Hematopoietic multipotent progenitor cell treated with erythropoietin and hydrocortisone succinate and interleukin-3 and kit ligand, for 8 days (in vitro differentiated cells): ENCODE results near the gene PHF23.
A peak's percentile ranks its signal among the peaks of the same experiment; 100 is the strongest.
"Not testable (repeated sequence)": the region's sequence is repeated elsewhere in the genome, so short reads cannot be mapped to it uniquely, and the experiment has no call there.

Experiments used
- DNase-seq: peaks from one replicate; pipeline ENCODE4 v3.0.0-alpha.2; 2015

PHF23 gene

DNA sequence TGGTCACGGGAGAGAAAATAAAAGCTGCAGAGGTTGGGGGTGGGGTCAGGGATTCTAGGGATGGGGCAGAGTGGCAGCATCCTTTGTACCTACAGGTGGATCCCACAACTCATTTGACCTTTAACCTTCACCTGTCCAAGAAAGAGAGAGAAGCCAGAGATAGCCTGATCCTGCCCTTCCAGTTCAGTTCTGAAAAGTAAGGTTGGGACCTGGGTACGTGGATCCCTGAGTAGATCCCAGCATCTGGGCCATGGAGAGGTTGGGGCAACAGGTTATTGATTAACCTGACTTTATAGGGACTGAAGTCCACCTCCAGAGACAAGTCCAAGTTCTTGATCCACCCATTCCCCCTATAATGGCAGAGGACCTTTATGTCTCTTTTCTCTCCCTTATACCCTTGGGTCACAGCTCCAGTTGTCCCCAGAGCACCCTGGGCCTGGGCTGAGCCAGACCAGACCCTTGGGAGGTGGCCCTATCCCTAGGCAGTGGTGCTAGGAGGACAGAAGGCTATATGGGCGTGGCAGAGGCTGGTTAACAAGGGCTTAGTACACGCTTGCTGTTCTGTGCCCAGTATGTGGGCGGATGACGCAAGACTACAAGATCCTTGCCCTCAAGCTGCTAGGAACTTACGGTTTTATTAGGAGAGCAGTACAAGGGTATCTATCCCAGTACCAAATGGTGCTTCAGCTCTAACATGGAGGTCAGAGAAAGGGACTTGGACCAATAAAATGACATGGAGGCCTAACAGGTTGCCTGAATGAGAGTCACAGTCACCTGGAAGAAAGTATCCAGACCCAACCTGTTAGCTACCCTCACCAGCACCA, 19.7 kb upstream of the PHF23 start:
- DNase-seq: peak; percentile 63

- no peak for DNase-seq
Observed at GRCh38 chr17:7256766-7257456, 17.7 kb upstream of the PHF23 start.

DNA sequence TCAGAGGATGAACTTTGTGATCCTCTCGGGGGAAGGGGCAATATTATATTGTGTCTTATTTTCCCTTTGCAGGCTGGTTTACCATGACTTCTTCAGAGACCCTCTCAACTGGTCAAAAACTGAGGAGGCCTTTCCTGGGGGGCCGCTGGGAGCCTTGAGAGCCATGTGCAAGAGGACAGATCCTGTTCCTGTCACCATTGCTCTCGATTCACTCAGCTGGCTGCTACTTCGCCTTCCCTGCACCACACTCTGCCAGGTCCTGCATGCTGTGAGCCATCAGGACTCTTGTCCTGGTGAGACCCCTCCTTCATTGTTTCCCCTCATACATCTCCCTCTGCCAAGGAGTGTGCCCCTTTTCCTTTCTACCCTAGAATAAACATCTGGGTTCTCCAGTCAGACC, 15.3 kb upstream of the PHF23 start:
- no peak for DNase-seq

- DNase-seq: no peak
Observed at GRCh38 chr17:7253082-7253481, 13.8 kb upstream of the PHF23 start.

DNA sequence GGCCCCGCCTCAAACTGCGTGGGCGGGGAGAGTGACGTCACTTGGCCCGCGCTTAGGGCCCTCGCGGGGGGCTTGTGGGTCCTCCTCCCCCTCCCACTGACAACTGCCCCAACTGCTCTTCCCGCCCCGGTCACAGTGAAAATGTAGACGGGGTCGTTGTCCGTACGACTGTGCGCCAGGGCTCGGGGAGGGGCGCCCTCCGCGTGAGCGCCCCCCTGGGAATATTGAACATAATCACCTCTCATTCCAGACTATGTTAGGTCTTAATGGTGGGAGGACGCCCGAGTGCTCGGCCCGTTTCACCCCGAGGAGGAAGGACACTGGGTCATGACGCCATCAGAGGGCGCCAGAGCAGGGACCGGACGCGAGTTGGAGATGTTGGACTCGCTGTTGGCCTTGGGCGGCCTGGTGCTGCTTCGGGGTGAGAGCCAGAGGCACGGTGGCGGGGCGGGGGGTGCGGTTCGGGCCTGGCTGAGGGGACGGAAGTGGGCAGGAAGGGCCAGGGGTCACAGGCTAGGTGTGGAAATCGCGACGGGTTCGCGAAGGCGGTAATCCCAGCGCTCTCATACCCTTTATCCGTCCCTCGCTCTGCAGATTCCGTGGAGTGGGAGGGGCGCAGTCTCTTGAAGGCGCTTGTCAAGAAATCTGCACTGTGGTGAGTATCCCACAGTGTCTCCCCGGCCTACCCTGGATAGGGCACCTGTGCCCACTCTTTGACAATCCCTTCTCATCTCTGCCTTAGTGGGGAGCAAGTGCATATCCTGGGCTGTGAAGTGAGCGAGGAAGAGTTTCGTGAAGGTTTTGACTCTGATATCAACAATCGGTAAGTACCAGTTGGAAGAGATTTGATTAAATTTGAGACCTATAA, 13.2 kb upstream of the PHF23 start, which contains the start of gene ELP5:
Gene ELP5 (plus strand): TSS at position 40 of the 868 bp plus-strand sequence. CDS start 336 bp downstream, at position 376.
- DNase-seq: peak; percentile 94

GRCh38 chr17:7251661-7252175, 12.5 kb upstream of the PHF23 start, which contains the start of gene CTDNEP1:
Gene CTDNEP1 (minus strand): TSS chr17:7251734. CDS start chr17:7251296, 438 bp downstream.
- DNase-seq: peak; percentile 100

- DNase-seq: no peak
Observed at GRCh38 chr17:7250695-7251627, 11.7 kb upstream of the PHF23 start.

GRCh38 chr17:7249830-7250229, 10.6 kb upstream of the PHF23 start:
- DNase-seq: no peak

- no peak for DNase-seq
Observed at GRCh38 chr17:7249214-7249613, 10.0 kb upstream of the PHF23 start.

DNA sequence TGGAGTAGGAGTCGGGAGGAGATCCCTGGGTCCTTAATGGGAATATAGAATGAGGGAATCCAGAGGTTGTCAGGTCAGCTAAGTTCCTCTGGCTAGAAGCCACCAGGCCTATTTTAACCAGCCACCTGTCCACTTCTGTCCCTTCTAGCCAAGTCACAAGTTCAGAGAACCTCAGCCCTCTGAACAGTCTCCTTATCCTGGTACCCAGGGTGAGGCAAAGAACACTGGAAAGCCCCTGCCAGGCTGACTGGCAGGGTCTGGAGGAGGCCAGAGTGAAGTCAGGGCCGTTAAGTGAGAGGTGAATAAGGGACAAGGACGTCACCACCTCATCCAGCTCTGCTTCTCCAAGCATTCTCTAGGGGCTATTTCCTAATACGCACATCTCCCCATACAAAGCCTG, 9.5 kb upstream of the PHF23 start:
- no peak for DNase-seq

DNA sequence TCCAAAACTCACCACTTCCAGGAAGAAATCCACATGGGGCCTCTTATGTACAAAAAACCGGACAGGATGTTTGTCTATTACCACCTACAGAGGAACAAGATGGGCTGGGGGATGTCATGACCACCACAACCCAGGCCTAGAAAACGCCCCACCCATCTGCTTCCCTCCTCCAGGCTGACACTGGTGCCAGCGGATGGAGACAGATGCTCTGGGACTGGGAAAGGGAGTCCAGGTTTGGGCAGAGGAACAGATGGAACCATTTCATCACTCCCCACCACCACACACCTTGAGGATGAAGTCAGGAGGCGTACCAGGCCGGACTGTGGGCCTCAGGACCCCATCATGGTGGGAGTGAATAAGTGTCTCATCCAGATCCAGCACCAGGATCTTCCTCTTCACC, 7.5 kb upstream of the PHF23 start:
- DNase-seq: no peak

DNA sequence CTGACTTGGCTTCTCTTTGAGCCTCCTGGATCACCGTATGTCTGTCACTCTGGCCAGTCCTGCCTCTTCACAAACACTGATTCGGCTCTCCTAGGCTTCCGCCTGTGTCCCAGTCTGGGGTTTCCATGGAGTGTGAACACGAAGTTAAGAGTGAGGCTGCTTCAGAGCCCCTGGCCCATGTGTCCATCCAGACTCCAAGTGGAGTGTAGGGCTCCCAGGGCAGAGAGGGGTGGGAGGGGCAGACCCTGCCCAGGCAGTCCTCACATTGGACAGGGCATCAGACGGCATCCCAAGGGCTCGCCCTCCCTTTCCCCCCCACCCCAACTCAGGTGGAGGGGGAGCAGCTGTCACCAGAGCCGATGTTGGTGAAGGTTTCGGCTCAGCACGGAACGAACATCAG, 4.6 kb upstream of the PHF23 start:
- DNase-seq: not testable (repeated sequence)

DNA sequence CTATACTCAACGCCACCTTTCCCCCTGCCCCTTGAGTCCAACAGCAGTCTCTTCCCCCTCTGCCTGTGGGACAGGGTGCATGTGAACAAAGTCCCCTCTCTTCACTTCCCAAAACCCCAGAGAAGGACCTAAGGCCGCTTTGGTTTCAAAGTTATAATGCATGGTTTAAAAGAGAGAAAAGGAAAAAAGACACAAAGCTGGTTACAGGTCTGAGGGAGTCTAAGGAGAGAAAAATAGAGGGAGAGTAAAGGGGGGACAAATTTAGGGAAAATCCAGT, 4.1 kb upstream of the PHF23 start:
- DNase-seq: no peak

- peak; percentile 96 for DNase-seq
Observed at GRCh38 chr17:7242717-7243452, 3.6 kb upstream of the PHF23 start.

DNA sequence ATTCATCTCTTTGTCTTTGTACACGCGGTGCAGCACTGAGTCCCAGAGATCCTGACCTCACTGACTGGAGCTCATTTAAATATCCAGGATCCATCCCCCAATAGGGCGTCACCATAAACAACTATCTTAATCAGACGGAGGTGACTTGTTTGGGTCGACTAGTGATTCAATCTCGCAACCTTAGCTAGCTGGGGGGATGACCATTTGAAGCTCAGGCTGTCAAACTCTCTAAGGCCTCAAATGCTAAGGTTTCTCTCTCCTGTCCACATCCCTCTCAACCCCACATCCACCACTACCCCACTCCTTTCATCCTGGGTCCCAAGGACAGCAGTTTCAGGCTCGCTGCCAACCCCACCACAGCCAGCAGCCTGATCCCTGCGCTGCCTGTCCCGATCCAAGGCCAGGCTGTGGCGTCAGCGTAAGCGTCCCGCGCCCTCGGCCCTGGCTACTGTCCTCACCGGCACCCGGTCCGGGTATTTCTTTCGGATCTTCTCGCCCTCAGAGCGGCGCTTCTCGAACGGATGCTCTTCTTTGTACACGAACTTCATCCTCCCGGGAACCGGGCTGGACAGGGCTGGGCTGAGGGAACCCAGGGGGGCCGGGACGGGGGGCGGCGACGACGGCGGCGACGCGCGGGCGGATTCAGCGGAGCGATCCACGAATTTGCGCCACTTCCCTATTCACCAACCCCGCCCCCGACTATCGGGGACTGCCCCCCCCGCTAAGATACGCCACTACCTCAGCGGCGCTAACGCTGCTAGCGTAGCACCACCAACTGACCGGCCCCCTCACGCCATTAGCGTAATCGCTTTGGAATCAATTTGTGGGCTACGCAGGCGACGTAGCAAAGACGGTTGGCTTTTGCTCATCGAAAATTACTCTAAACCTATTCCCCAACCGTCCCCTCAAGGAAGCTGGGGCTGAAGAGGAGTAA, 2.8 kb upstream of the PHF23 start, which contains the start of gene GABARAP:
Gene GABARAP (minus strand): TSS at position 667 of the 934 bp plus-strand sequence. CDS start 119 bp downstream, at position 548.
- peak; percentile 92 for DNase-seq

DNA sequence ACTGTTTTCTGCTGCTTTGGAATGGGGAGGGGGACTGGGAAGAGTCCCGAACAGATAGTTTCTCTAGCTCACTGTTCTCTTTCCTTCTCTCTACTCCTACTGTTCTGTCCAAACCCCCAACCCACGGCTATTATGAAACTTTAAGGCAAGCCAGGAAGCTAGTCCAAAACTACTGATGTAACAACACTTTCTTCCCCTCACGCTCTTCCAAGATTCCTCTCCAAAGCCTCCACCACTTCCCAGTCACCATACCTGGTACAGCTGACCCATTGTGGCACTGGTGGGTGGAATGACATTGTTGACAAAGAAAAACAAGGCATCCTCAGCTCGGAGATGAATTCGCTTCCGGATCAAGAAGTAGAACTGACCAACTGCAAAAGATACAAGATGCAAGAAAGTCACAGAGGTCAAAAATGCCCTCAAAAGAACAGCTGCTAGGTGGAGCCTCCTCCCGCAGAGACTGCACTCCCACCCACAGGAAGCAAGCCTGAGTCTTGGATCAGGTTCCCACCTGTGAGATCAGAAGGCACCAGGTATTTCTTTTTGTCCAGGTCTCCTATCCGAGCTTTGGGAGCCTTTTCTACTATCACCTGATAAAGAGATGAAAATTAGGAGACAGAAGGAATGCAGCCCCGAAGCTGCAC, 2.0 kb upstream of the PHF23 start:
- DNase-seq: no peak

DNA sequence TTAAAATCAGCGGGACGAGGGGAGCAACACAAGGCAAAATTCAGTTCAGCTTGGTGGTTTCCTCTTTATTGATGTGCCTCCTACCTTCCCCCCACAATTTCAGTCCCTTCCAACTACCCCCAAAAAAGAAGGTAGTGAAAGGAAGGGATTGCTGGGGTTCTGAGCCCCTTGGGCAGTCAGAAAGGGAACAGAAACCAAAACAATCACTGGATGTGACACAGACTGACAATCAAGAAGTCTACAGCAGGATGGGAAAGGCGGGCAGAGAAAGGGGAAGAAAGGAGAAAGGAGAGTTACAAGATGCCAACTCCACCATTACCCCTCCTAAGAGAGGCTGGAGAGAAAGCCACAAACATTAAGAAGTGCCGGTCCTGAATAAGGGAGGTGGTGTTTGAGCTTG, 1.1 kb upstream of the PHF23 start:
- DNase-seq: no peak

- peak; percentile 32 for DNase-seq
Observed at GRCh38 chr17:7238420-7239090, 702 bp downstream of the PHF23 start.
